C4-2B (cell line): ENCODE data around the gene FCHSD2.

Experiments used
- CTCF ChIP-seq: fragments of 450-650 bp; conservative IDR thresholded peaks from 2 replicates; pipeline ENCODE4 v1.5.1; 2017; ENCODE audit warnings: mild to moderate bottlenecking
- ZFX ChIP-seq: fragments of 450-650 bp; IDR thresholded peaks from 2 replicates; pipeline ENCODE4 v1.6.1; 2017

DNA sequence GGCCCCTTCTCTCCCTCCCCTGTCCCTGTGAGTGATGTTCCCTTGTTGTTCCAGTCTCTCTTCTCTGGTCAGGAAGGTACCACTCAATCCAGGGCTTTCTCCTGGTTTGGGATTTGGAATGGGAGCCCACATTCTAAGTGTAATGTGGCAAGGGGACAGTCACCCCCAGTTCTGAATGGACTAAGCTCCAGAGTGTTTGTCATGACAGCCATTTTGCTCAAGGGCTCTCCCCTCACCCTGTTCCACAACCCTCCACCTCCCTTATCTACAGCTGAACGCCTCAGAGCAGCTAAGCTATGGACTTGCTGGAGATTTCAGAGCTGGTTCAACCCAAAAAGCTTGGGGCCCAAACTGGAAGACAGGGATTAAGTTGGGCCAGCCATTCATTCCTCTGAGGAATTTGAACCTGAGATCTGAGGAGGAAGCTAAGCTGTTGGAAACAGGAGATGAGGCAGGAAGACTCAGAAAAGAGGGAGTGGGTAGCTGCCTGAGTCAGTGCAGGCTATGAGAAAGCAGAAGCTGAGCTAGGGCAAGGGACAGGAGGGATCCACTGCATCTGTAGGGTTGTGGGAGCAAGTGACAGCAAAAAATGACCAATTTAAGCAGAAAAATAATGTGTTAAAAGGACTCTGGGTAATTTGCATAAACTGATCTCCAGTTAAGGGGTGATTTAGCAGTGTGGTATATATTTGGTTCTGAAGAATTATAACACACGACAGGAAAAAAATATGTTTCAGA is 22.9 kb upstream of the FCHSD2 start:
- TF ChIP-seq CTCF: no peak
- TF ChIP-seq ZFX: no peak
